GM19397 (cell line): ENCODE measurements around the gene LST1.

Source experiments
- ATAC-seq: cut with Tn5 transposase; IDR thresholded peaks from one replicate; pipeline ENCODE4 v1.9.1; 2021; ENCODE audit warnings: mild to moderate bottlenecking, moderate library complexity; ENCODE audit not compliant: unreplicated experiment

LST1 gene

DNA sequence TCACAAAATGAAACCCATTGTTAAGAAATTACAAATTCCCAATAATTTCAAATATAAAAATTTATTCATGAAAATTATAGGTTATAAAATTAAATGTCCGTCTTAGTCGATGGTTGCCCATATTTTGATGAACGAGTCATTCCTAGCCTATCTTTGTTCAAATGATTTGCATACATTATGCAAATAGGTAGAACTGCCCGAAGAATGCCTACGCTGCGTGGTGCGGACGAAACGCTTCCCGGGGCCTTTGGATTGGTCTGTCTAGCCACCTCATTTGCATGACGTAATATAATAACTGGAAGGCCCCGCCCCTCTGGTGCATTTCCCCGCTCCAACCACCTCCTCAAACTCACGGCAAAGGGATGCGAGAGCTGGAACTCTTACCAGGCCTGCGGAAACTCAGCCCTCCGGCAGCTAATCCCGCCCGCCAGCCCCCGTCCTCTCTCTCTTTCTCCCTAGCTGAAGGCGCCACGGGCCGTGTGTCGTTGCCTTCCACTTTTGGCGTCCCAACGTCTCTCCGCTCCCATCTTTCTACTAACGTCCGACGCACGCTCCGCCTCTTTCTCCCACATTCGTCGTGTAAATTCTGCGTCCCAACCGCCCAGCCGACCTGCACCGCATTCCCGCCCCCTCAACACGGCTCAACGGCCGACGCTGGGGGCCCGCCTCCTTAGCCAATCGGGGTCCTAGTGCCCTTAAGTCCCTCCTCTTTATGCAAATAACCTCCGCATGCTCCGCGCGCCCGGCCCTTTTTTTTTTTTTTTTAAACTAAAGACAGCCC is 33.9 kb downstream of the LST1 start:
- ATAC-seq, result peak; percentile 81

DNA sequence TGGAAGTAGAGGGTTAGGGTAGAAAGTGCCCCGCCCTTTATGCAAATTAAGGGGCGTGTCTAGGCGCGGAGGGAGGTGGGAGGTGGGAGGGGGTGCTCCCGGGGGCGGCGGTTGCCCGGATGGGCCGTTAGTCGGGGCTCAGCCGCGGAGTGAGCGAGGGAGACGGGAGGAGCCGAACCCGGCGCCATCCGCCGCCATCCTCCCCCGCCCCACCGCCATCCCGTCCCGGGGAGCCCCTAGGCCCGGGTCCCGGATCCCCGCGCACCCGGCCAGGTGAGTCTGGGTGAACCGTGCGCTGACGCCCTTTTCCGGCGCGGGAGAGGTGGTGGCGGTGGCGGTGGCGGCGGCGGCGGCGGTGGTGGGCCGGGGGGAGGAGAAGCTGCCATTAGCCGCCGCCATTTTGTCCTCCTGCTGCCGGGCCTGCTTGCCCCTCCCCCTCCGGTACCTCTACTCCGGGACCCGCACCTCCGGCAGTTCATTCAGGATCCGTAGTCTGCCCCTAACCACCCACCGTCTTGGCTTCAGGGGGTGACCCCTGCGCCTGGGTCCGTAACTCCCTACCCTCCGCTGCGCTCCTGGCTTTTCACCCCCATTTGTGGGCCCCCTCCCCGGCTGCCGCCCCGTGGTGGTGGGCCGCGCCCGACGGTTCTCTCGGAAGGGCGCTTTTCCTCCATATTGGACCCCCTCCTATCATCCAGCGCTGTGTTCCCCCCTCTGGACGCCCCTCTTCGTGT is 34.7 kb downstream of the LST1 start, which contains the start of gene PRRC2A:
PRRC2A (plus strand) TSS at position 130 of the 734 bp plus-strand sequence. CDS start 2,075 bp downstream, outside the sequence.
- ATAC-seq, result peak; percentile 62

GRCh38 chr6:31621320-31621939 is 35.4 kb downstream of the LST1 start:
- no peak for ATAC-seq

DNA sequence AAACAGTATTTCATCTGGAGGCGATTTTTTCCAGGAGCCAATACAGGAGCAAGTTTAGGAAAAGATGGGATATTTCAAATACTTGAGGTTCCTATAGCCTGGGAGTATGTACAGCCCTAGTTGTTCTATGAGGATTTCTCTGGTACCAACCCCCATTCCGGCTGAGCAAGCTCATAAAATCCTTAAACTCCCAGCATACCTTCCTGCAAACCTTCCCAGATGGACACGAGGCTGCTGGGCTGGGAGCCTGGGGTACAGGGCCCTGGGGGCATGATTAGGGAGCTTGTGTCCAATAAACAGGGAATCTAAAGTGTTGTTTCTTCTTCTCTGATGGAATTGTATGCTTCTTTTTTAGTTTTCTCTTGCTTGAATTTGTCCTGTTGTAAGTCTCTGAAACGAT is 35.9 kb downstream of the LST1 start:
- ATAC-seq, result no peak

DNA sequence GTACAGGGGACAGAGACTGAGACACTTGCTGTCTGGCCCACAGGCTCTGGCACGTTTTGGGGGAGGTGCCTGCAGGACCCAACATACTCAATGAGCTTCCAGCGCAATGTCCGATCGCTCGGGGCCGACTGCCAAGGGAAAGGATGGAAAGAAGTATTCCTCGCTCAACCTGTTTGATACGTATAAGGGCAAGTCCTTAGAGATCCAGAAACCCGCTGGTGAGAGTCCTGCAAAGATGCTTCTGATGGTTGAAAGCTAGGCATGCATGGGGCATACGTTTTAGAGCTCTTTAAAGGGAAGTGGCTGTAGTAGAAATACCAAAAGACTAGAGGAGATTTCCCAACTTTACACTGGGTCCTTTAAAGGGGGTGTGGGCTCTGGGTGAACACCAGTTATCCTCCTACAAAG is 36.6 kb downstream of the LST1 start:
- ATAC-seq, result no peak

DNA sequence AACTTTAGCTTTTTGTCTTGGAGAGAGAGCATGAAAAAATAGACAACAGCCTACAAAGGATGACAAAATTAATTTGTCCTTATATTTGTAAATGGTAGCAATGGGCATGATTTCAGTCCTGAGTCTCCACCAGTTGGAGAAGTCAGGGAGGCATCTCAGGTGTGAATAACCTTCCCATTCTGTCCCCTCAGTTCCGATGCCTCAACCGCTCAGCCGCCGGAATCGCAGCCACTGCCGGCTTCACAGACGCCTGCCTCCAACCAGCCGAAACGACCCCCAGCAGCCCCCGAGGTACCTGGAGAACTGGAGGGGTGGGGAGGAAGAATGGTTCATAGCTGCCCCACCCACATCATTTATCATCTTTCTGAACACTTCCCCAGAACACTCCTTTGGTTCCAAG is 38.0 kb downstream of the LST1 start:
- ATAC-seq, result no peak

DNA sequence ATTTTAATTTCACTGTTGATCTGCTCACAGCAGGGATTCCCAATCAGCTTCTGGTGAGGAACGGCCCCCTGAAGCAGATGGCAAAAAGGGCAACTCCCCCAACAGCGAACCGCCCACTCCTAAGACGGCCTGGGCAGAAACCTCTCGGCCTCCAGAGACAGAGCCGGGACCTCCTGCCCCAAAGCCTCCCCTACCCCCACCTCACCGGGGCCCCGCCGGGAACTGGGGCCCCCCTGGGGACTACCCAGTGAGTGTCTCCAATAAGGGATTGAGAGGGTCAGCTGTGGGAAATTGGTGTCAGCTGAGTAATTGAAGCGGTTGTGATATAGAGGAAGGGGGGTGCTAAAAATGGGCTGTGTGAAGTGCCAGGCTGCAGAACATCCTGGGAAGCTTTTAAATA is 40.9 kb downstream of the LST1 start:
- no peak for ATAC-seq

DNA sequence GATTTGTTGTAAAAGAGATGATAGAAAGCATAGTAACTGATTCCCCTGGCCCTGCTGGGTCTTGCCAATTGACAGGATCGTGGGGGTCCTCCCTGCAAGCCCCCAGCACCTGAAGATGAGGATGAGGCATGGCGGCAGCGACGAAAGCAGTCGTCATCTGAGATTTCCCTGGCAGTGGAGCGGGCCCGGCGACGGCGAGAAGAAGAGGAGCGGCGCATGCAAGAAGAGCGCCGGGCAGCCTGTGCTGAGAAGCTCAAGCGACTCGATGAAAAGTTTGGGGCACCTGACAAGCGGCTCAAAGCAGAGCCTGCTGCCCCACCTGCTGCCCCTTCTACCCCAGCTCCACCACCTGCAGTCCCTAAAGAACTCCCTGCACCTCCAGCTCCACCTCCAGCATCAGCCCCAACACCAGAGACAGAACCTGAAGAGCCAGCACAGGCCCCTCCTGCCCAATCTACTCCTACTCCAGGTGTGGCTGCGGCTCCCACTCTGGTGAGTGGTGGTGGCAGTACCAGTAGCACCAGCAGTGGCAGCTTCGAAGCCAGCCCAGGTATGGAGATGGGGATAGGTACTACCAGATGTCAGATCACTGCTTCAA is 41.7 kb downstream of the LST1 start:
- no peak for ATAC-seq

DNA sequence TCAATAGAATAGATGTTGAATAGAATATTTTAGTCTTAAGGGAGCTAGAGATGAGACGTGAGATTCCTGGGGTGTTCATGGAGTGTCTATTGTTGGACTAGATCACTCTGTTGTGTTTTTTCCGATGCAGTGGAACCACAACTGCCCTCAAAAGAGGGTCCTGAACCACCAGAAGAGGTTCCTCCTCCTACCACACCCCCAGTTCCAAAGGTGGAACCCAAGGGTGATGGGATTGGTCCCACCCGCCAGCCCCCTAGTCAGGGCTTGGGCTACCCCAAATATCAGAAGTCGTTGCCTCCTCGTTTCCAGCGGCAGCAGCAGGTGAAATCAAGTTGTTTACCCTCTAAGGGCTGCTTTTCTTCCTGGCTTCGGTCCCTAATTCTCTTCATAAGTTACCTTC is 42.9 kb downstream of the LST1 start:
- ATAC-seq, result no peak

DNA sequence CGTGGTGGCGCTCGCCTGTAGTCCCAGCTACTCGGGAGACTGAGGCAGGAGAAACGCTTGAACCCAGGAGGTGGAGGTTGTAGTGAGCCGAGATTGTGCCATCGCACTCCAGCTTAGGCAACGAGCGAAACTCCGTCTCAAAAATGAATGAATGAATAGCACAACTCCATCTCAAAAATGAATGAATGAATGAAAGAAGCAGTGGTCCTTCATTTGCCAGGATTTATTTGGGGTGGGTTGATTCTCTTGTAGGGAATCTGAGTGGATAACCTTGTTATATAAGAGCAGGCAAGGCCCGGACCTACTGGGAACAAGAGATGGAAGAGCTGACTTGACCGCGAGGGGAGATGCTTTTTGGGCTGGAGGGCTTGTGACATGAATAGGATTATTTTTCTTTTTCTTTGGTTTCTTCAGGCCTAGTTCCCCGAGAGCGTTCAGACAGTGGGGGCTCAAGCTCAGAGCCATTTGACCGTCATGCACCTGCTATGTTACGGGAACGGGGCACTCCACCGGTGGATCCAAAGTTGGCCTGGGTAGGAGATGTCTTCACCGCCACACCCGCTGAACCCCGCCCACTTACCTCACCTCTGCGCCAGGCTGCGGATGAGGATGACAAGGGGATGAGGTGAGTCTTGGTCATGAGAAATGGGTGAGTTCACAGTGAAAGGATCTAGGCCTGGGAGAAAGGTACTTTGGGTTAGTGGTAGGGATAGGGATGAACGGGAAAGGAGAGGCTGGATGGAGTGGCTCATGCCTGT is 44.3 kb downstream of the LST1 start:
- ATAC-seq, result no peak

GRCh38 chr6:31631209-31631608 is 45.1 kb downstream of the LST1 start:
- no peak for ATAC-seq

DNA sequence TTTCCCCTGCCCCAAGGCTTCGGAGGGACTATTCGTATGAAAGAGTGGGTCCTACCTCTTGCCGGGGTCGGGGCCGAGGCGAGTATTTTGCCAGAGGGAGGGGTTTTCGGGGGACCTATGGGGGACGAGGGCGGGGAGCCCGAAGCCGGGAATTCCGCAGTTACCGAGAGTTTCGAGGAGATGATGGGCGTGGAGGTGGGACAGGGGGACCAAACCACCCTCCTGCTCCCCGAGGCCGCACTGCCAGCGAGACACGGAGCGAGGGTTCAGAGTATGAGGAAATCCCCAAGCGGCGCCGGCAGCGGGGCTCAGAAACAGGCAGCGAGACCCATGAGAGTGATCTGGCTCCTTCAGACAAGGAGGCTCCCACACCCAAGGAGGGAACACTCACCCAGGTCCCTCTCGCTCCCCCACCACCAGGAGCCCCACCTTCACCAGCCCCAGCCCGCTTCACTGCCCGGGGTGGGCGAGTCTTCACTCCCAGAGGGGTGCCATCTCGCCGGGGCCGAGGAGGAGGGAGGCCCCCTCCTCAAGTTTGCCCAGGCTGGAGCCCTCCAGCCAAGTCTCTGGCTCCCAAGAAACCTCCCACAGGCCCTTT is 45.7 kb downstream of the LST1 start:
- ATAC-seq, result no peak

DNA sequence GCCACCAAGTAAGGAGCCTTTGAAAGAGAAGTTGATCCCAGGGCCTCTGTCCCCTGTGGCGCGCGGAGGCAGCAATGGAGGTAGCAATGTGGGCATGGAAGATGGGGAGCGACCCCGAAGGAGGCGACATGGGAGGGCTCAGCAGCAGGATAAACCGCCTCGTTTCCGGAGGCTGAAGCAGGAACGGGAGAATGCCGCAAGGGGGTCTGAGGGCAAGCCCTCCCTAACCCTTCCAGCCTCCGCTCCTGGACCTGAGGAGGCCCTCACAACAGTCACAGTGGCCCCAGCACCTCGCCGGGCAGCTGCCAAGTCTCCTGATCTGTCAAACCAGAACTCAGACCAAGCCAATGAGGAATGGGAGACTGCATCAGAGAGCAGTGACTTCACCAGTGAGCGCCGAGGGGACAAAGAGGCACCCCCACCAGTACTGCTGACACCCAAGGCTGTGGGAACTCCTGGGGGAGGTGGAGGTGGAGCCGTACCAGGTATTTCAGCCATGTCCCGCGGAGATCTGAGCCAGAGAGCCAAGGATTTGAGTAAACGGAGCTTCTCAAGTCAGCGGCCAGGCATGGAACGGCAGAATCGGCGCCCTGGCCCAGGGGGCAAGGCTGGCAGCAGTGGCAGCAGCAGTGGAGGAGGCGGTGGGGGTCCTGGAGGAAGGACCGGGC is 46.3 kb downstream of the LST1 start:
- no peak for ATAC-seq

GRCh38 chr6:31633447-31633846 is 47.4 kb downstream of the LST1 start:
- no peak for ATAC-seq

DNA sequence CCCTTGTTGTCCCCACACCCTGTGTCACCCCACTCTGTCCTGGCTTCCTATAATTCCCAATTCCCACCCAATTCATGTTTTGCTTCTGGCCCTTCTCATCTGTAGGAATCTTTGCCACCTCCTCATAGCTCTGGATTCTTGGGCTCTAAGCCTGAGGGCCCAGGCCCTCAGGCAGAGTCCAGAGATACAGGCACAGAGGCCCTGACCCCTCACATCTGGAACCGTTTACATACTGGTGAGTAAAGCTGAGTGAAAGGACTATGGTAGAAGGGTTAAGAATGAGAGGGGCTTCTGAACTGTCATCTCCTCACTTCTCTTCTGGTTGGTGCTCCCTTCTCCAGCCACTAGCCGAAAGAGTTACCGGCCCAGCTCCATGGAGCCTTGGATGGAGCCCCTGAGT is 48.1 kb downstream of the LST1 start:
- ATAC-seq, result no peak

- ATAC-seq, result no peak
Observed at GRCh38 chr6:31634969-31635575, 49.0 kb downstream of the LST1 start.

DNA sequence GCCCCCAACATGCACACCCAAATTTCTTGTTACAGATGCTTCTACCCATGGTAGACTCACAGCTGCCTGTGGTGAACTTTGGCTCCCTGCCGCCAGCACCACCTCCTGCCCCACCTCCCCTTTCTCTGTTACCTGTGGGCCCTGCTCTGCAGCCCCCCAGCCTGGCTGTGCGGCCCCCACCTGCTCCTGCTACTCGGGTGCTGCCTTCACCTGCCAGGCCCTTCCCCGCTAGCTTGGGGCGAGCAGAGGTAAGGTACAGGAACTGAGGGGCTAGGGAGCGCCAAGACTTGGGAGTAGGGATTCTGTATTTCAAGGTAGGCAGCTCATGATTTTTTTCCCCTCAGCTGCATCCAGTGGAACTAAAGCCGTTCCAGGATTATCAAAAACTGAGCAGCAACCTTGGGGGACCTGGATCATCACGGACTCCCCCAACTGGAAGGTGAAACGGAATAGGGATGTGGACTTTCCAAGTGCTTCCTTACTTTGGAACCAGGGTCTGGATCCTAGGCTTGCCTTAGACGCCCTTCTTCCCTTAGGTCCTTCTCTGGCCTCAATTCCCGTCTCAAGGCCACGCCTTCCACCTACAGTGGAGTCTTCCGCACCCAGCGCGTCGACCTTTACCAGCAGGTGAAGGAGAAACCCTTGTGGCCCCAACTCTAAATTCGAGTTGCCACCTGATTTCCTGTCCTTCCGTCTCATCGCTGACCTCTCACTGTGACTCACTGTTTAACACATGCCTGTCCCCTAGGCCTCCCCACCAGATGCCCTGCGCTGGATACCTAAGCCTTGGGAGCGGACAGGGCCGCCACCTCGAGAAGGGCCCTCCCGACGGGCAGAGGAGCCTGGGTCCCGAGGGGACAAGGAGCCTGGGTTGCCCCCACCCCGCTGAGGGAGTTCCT is 50.9 kb downstream of the LST1 start:
- ATAC-seq, result no peak
